ENCODE results near the gene MSRB2.

DNA sequence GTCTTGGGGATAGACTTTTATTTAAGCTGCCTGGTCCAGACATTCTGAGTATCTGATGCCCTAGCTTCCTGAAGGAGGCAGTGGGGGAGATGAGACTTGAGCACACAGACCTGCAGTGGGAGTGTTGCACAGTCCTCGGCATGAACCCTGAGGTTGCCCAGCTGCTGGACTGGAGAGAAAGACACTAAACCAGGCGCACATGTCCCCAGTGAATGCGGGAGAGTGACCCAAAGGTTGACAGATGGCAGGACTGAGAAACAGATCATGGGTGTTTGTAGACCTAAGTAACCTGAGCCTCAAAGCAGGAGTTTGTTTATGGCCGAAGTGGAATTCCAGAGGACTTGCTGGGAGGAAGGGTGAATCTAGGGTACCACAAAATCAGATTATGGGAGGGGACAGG is 15.7 kb upstream of the MSRB2 start:
- TF ChIP-seq CTCF (IDR thresholded peaks at IDR 0.05), result no peak
- TF ChIP-seq POLR2A (IDR thresholded peaks at IDR 0.05), result no peak
- no peak for TF ChIP-seq EP300 (IDR thresholded peaks at IDR 0.05)
